T47D (cell line): ENCODE measurements around the gene MMP21.

Experiments used
- DNase-seq, 2 experiments: peaks; one replicate each; pipeline versions ENCODE4 v3.0.0 to v3.0.0-alpha.2; 2011 to 2012; ENCODE audit warnings: low read depth in 1 of 2, low spot score in 1 of 2
- JUND ChIP-seq: IDR thresholded peaks from 2 replicates; pipeline ENCODE4 v1.6.1; 2012; ENCODE audit warnings: low read depth
- in situ Hi-C: cut with HindIII; loops from 2 replicates; pipeline ENCODE4 v1.10.0; 2016; ENCODE audit warnings: low sequenced_read_pairs, low pct_unique_long_range_greater_than_20kb

MMP21 gene

DNA sequence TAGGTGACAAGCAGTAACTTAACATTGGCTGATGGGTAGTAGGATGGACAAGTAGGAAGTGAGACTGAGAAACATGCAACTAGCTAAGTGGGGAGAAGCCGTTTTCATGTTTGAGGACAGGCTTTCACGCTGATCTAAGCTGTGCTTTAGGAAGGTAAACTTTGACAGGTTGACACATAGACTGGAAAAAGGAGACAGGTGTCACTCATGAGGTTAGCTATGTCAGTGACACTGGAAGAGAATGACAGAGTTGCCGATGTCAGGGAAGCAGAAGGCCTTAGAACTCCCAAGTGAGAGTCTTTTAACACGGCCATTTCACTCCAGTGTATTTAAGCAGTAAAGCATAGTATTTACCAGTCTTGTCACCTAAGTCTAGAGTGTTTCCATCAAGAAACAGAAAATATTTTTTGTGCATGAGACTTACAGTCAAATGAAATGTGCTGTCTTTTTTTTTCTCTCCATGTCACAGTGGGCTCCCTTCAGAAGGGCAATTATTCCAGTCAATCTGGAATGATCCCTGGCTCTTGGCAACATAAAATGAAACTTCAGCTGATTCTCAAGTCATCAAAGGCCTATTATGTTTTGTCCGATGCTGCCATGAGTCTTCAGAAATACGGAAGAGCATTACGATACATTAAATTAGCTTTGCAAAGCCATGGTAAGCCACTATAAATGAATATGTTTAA, 35.5 kb downstream of the MMP21 start:
- no peak for DNase-seq
- no peak for TF ChIP-seq JUND
- in situ Hi-C loops: no loop called here

DNA sequence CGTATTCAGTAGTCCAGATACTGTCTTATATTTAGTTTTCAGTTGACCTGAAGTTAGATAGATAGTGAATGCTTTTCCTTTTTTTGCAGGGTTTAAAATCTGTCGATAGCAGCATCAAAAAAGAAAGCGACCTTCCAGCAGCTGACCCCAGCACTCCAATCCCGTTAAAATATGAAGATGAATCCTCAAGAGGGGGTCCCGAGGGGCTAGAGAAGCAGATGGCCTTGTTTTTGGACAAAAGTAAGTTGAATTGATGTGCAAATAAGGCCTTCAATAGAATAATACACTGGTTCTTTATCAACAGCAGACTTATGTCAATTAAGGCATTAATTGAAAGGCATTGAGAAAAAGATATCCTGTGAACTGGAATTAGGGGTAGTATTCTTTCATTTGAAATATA, 37.4 kb downstream of the MMP21 start:
- no peak for DNase-seq
- in situ Hi-C loops: no loop called here
- no peak for TF ChIP-seq JUND

DNA sequence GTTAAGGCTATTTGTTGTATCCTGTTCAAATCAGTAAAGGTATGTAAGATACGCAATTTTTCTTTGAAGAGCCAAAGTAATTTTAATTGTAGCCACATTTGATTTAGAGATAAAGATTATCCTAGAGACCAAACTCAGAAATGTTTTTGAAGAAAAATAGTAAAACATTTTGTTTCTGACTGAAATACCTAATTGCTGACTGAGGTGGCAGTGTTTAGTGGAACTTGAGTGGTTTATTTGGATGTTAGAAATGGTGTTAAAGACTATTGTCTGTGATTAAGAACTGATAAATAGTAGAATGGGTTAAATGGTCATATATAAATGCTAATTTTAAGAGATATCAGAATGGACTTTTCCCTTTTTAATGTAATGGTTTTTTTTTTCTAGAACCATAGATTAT, 40.8 kb downstream of the MMP21 start:
- in situ Hi-C loops: no loop called here

DNA sequence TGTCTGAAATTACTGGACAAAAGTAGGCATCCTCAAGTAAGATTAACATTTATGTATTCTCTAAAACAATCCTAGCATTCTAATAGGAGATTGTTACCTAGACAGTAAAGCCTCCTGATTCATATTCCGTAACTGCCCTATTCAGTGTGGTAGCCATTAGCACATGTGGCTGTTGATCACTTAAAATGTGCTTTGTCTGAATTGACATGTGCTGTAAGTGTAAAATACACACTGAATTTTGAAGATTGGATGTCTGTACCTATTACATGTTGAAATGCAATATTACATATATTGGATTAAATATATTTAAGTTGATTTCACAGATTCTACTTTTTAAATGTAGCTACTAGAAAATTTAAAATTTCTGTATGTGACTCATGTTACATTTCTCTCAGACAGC, 41.5 kb downstream of the MMP21 start:
- DNase-seq: no peak
- in situ Hi-C loops: no loop called here
- no peak for TF ChIP-seq JUND

More for the DNA sequence above, 40.8 kb downstream of the MMP21 start:
- no peak for DNase-seq
- no peak for TF ChIP-seq JUND

DNA sequence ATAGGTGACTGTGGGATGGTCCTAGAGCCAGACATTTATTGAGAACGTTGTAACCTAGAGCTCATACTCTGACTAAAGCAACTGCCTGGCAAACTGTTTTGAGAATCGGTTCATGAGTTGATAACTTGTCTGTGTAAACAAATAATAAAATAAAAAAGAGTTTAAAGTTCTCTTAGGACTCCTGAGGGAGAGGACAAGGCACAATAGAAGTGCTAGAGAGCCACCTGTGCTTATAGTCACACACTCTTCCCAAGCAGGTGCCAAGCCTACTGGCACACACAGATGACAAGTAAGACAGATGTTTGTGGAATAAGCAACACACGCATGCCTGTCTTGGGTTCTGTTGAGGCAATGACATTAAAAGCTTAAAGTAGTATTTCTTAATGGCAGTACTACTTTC, 48.2 kb downstream of the MMP21 start:
- DNase-seq: no peak
- TF ChIP-seq JUND: no peak

DNA sequence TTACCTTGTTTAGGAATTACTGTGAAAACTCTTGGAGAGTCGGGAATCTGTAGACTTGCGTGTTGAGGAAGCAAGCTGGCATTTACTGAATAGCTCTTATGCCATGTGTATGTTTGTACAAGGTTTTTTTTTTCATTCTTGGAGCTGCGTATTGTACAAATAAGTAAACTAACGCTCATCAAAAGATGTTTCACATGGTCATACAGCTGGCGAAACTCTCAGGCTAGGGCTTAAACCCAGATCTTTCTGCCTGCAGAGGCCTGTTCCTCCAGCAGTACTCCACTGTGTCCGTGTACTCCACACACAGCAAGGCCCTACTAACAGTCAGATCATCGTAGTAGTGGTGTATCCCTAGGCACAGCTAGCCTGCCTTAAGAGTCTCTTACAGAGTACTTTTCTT, 48.7 kb downstream of the MMP21 start:
- DNase-seq: no peak
- TF ChIP-seq JUND: no peak
- in situ Hi-C loops: no loop called here

More for the DNA sequence above, 48.2 kb downstream of the MMP21 start:
- in situ Hi-C loops: no loop called here

DNA sequence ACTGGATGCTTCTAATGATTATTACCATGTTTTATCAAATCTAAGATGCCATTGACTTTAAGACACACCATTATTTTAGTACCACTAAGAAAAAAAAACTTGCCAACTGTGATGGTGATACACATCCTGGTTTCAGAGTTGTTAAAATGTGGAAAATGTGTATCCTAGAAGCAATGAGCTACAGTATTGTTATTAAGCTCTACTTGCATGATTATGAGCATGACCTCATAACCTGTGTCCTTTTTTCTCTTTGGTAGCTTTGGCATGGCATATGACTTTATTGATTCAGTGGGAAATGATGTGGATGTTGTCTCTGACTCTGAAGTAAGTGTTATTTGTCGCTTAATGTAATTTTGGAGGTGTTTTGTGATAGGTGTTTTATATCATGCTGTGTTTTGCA, 52.8 kb downstream of the MMP21 start:
- no peak for DNase-seq
- in situ Hi-C loops: no loop called here
- TF ChIP-seq JUND: no peak

DNA sequence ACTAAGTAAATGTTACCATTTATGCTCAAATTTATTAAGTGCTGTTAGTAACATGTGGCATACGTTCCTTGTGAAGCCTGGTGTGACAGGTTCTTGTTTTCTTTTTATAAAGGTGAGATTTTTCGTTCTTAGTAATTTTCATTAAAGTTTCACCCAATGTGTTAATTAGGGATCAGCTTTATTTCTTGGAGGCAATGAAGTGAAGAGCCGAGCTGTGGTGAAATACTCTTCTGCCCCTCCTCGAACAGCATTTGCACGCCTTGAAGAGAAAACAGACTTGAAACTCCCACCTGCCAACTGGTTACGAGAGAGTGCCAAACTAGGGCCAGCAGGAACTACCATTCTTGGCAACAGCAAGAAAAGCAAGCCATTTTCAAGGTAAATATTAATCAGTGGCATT, 54.6 kb downstream of the MMP21 start:
- in situ Hi-C loops: no loop called here
- TF ChIP-seq JUND: no peak
- no peak for DNase-seq

DNA sequence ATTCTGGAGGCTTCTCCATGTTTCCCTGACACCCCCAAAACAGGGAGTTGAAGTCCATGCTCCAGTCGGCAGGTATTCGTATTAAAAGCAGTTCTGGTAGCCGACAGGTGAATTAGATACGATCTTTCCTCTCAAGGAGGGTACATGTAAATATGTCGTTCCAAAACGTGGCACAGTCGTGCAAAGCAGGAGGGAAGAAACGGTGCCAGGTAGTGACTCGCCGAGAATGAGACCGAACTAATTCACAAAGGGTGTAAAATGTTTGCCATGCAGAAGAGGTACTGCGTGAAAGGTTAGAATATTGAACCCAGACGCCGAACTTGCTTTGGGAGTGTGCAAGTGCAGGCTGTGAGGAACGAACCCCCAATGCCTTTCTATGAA, 55.6 kb downstream of the MMP21 start:
- DNase-seq: no peak
- in situ Hi-C loops: no loop called here
- TF ChIP-seq JUND: no peak

DNA sequence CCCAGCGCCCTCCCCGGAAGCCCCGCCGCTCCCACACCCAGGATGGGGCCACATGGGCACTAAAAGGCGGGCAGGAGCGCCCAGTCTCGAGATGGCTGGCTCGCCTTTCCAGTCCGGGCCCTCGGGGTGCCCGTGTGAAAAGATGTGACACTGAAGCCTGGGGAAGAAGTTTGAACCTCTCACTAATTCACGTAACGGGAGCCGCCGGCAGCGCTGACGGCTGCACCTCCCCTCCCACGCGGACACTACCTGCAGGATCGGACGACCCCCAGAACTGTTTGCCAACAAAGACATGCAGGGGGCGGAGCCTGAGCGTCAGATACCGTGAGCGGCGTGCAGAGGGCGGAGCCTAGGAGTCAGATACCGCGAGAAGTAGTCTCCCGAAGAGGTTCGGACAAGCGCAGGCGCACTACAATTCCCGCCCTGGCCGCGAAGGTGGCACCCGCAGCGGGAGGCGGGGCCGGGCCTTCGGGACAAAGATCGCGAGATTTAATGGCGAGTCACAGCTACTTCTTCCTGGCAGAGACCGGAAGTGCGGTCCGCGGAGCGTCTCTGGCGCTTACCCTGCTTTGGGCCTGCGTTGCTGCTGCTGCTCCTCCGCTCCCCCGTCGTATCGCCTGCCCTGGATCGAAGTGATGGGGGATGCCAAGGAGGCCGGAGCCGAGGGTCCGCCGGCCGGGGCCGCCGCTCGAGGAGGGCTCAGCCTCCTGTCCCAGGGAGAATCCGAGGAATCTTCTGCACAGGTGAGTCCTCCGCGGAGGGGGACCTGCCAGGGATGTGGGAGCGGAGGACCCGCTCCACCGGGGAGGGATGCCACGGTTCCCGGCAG, 56.2 kb downstream of the MMP21 start, which contains the start of gene EDRF1:
TSS of gene EDRF1 (plus strand) at position 537 of the 829 bp plus-strand sequence. CDS start at position 636, 99 bp downstream.
- no peak for TF ChIP-seq JUND
- in situ Hi-C loops: no loop called here
- peak; percentile 77 to 98 for DNase-seq
